Vagina (tissue), 2 donors: ENCODE measurements around the gene RMP24.

Source experiments
- POLR2A ChIP-seq, 2 donors: fragments of 450-650 bp; IDR thresholded peaks; one replicate each; pipeline ENCODE4 v1.6.1; 2017; ENCODE audit warnings: antibody characterized with exemption in 2 of 2, mild to moderate bottlenecking in 2 of 2, moderate library complexity in 2 of 2
- POLR2AphosphoS5 ChIP-seq, 2 donors: sonication (generic); formaldehyde crosslinking; IDR thresholded peaks; one replicate each; pipeline ENCODE4 v1.9.0; 2017; ENCODE audit warnings: antibody characterized with exemption in 2 of 2, mild to moderate bottlenecking in 2 of 2, low read depth in 1 of 2; ENCODE audit not compliant: insufficient read depth in 1 of 2
- TF ChIP-seq, protein P1 (sequence below), 3 experiments: fragments of 450-650 bp in 2 of 3; fragments of 200-600 bp in 1 of 3; sonication (generic) in 1 of 3; IDR thresholded peaks; one replicate each; pipeline ENCODE4 v1.5.1; 2017 to 2019; ENCODE audit warnings: antibody characterized with exemption in 3 of 3, mild to moderate bottlenecking in 2 of 3, moderate library complexity in 2 of 3

DNA sequence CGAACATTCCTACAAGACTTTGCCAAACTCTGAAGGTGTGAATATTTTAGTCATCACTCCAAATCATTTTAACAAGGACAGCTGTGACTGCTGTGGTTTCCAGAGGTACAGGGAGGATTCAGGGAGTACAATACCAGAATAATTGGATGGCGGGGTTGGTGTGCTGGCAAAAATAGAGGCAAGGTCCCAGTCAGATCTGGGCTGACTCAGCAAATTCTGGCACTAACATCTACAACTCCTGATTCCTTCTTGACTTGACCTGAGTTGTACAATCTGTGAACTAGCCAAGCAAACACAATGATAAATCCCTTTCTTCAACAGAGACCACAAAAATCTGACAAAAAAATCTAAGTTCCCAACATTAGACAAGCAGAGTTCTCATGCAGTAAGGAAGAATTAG is 40.4 kb downstream of the RMP24 start:
- TF ChIP-seq, protein P1, sequence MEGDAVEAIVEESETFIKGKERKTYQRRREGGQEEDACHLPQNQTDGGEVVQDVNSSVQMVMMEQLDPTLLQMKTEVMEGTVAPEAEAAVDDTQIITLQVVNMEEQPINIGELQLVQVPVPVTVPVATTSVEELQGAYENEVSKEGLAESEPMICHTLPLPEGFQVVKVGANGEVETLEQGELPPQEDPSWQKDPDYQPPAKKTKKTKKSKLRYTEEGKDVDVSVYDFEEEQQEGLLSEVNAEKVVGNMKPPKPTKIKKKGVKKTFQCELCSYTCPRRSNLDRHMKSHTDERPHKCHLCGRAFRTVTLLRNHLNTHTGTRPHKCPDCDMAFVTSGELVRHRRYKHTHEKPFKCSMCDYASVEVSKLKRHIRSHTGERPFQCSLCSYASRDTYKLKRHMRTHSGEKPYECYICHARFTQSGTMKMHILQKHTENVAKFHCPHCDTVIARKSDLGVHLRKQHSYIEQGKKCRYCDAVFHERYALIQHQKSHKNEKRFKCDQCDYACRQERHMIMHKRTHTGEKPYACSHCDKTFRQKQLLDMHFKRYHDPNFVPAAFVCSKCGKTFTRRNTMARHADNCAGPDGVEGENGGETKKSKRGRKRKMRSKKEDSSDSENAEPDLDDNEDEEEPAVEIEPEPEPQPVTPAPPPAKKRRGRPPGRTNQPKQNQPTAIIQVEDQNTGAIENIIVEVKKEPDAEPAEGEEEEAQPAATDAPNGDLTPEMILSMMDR (IDR thresholded peaks at IDR 0.05): no peak
- TF ChIP-seq POLR2A (IDR thresholded peaks at IDR 0.05) (no peak), POLR2AphosphoS5 (IDR thresholded peaks at IDR 0.05; ENCODE audit: insufficient read depth in 1 of 2, low read depth in 1 of 2) (no peak)
